ENCODE measurements around the gene PTPRK.

Gene PTPRK

DNA sequence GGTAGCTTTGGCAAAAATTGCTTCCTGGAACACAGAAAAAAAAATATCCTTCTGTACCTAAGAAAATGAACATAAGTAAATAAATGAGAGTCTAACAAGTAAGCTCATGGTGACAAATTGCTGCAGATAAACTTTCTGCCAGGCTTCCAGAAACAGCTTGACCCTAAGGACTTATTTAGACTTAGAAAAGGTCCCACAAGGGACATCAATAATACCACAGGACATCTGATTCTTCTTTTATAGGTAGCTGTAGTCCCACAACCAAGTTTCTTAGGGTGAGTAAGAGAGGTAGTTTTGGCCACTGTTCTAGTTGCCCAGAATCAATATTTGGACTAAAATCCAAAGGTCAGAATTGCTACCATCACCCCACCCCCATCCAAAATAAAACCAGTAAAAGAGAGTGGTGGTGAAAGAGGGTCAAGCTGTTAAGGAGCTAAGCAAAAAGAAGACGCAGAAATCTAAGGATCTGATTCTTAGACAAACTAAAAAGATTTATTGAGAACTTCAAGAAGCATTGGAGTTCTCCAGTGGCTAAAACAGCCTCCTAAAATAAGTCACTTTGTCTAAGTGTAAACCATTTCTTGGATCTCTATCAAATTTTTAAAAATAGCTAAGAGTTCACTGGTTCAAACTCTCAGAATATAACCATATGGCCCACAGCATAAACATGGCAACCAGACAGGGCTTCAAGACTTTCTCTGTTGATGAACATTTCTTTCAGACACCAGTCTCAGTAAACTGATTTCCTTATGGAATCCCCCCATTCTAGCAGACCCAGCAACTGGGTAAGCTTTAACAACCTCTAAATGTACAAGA lies 180.6 kb downstream of the PTPRK start:
- H3K4me3 ChIP-seq (ENCODE audit: low read length), result no peak overlapping the region
- TF ChIP-seq, protein P1, sequence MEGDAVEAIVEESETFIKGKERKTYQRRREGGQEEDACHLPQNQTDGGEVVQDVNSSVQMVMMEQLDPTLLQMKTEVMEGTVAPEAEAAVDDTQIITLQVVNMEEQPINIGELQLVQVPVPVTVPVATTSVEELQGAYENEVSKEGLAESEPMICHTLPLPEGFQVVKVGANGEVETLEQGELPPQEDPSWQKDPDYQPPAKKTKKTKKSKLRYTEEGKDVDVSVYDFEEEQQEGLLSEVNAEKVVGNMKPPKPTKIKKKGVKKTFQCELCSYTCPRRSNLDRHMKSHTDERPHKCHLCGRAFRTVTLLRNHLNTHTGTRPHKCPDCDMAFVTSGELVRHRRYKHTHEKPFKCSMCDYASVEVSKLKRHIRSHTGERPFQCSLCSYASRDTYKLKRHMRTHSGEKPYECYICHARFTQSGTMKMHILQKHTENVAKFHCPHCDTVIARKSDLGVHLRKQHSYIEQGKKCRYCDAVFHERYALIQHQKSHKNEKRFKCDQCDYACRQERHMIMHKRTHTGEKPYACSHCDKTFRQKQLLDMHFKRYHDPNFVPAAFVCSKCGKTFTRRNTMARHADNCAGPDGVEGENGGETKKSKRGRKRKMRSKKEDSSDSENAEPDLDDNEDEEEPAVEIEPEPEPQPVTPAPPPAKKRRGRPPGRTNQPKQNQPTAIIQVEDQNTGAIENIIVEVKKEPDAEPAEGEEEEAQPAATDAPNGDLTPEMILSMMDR (conservative IDR thresholded peaks at IDR 0.05; ENCODE audit: low read length), result no peak
- DNase-seq (ENCODE audit: low read depth), result peak; percentile 17

DNA sequence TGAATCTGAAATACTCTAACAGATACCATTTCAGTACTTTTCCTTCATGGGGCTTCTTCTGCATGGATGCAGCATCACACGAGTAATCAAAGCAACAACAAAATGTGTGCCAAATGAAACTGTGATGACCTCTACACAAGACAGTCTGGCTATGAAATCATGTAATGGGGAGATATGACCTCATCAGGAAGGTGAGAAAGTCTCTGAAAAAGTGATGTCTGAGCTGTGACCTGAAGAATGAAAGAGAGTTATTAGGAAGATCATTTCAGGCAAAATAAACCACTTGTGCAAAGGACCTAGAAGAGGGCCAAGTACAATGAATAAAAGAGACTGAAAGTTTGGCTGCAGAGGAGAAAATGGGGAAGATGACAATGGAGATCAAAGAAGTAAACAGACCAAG lies 182.8 kb downstream of the PTPRK start:
- no peak overlapping the region for H3K4me3 ChIP-seq (ENCODE audit: low read length)
- TF ChIP-seq, protein P1 (conservative IDR thresholded peaks at IDR 0.05; ENCODE audit: low read length), result no peak
- DNase-seq (ENCODE audit: low read depth), result no peak

DNA sequence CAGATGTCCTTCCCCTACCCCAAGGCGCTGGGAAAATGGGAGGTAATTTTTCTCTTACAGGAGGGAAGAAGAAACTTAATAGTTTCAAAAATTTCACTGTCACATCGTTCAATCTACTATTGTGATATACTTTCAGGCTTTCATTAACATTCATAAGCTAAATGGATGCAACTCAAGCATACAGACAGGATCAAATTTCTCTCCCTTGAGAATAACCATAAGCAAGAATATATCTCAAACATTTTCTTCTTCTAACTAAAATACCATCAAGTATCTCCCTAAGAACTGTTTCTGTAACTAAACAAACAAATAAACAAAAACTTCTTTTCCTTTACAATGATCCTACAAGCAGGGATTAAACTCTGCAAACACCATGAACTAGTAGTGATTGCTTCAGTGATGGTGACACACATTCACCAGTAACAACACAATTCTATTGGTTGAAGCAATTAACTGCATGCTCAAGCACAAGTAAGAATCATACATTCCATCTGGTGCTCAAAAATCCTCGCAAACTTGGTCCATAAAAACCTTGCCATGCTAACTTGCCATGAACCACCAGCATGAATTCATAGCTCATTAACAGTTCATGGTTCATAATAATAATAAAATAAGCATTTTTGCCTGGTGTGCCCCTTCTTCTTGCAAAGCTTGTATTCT lies 183.8 kb downstream of the PTPRK start:
- DNase-seq (ENCODE audit: low read depth), result peak; percentile 26
- no peak overlapping the region for H3K4me3 ChIP-seq (ENCODE audit: low read length)
- TF ChIP-seq, protein P1 (conservative IDR thresholded peaks at IDR 0.05; ENCODE audit: low read length), result no peak

DNA sequence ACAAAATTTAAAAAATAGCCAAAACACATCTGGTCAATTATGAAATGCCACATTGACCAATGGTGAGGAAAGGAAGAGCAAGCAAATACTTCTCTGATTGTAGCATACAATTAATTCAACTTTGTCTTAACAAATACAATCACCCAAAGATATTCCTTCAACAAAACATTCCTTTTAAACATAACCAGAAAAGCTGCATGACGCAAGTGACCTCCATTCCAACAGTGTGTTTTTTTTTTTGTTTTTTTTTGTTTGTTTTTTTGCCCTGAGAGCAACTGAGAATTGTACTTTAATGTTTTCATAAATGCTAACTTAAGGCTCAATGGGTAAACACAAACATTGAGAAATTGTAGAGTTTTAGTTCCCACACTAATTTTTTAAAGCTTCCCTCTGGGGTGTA lies 184.4 kb downstream of the PTPRK start:
- DNase-seq (ENCODE audit: low read depth), result peak; percentile 50
- no peak overlapping the region for H3K4me3 ChIP-seq (ENCODE audit: low read length)
- TF ChIP-seq, protein P1 (conservative IDR thresholded peaks at IDR 0.05; ENCODE audit: low read length), result no peak

DNA sequence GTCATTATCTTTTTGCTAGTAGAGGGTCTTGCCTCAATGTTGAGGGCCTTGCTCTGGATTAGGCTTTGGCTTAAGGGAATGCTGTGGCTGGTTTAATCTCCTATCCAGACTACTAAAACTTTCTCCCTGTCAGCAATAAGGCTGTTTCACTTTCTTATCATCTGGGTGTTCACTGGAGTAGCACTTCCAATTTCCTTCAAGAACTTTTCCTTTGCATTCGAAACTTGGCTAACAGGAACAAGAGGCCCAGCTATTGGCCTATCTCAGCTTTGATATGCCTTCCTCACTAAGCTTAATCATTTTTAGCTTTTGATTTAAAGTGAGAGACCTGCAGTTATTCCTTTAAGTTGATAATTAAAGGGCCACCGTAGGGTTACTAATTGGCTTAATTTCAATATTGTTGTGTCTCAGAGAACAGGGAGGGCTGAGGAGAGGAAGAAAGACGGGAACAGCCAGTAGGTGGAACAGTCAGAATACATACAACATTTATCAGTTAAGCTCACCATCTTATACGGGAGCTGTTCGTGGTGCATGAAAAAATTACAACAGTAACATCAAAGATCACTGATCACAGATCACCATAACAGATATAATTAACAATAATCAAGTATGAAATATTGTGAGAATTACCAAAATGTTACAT lies 186.7 kb downstream of the PTPRK start:
- TF ChIP-seq, protein P1 (conservative IDR thresholded peaks at IDR 0.05; ENCODE audit: low read length), result no peak
- DNase-seq (ENCODE audit: low read depth), result no peak
- H3K4me3 ChIP-seq (ENCODE audit: low read length), result no peak overlapping the region

DNA sequence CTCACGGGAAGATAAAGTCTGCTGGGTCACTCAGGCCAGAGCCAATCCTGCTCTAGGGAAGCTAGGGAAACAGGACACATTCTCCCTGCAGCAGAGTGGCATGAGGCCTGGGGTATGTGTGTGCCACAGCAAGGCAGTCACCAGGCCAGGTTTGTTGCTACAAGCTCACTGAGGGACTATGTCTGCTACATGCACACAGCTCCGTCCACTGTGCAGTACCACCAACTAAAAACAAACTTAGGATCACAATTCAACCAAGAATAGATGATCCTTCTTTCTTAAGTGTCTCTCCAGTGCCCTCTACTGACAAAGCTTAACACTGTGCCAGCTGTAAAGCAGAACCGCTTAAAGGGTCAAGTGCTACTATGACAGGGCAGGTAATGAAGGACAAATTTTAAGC lies 192.5 kb downstream of the PTPRK start:
- TF ChIP-seq, protein P1 (conservative IDR thresholded peaks at IDR 0.05; ENCODE audit: low read length), result peak; percentile 51
- DNase-seq (ENCODE audit: low read depth), result peak; percentile 12
- H3K4me3 ChIP-seq (ENCODE audit: low read length), result no peak overlapping the region

Data from AG10803 (cell line).